ENCODE measurements around the gene TUBA8.
"Not testable (repeated sequence)": the region's sequence is repeated elsewhere in the genome, so short reads cannot be mapped to it uniquely, and the experiment has no call there.

Gene TUBA8

GRCh38 chr22:18170284-18170683, 59.7 kb downstream of the TUBA8 start:
- not testable (repeated sequence) for H3F3A ChIP-seq (ENCODE audit: insufficient read depth); H3K9me2 ChIP-seq (replicated peaks; ENCODE audit: insufficient read depth, low read length); H3K4me2 ChIP-seq (ENCODE audit: low read depth, low read length, poor library complexity, severe bottlenecking); H3K79me2 ChIP-seq (ENCODE audit: insufficient read depth, low read length); H3K27ac ChIP-seq (ENCODE audit: low read depth, low read length); H3K9me3 ChIP-seq (ENCODE audit: insufficient read depth, low read length); H4K20me1 ChIP-seq (ENCODE audit: low read depth, low read length); H3K9ac ChIP-seq (ENCODE audit: low read length); H2AFZ ChIP-seq (ENCODE audit: low read depth, low read length, severe bottlenecking); H3K36me3 ChIP-seq (ENCODE audit: low read length); H3K27me3 ChIP-seq (ENCODE audit: low read length); H3K4me3 ChIP-seq (ENCODE audit: insufficient read depth, low read length, poor library complexity, severe bottlenecking)

GRCh38 chr22:18172203-18172602, 61.6 kb downstream of the TUBA8 start:
- not testable (repeated sequence) for H4K20me1 ChIP-seq (ENCODE audit: low read depth, low read length); H3F3A ChIP-seq (ENCODE audit: insufficient read depth); H3K9me3 ChIP-seq (ENCODE audit: insufficient read depth, low read length); H3K36me3 ChIP-seq (ENCODE audit: low read length); H3K79me2 ChIP-seq (ENCODE audit: insufficient read depth, low read length); H2AFZ ChIP-seq (ENCODE audit: low read depth, low read length, severe bottlenecking); H3K4me3 ChIP-seq (ENCODE audit: insufficient read depth, low read length, poor library complexity, severe bottlenecking); H3K4me2 ChIP-seq (ENCODE audit: low read depth, low read length, poor library complexity, severe bottlenecking); H3K27me3 ChIP-seq (ENCODE audit: low read length); H3K27ac ChIP-seq (ENCODE audit: low read depth, low read length); H3K9me2 ChIP-seq (replicated peaks; ENCODE audit: insufficient read depth, low read length); H3K9ac ChIP-seq (ENCODE audit: low read length)

GRCh38 chr22:18172776-18173175, 62.2 kb downstream of the TUBA8 start:
- not testable (repeated sequence) for H2AFZ ChIP-seq (ENCODE audit: low read depth, low read length, severe bottlenecking); H3K9me3 ChIP-seq (ENCODE audit: insufficient read depth, low read length); H3K9me2 ChIP-seq (replicated peaks; ENCODE audit: insufficient read depth, low read length); H3K4me2 ChIP-seq (ENCODE audit: low read depth, low read length, poor library complexity, severe bottlenecking); H3K36me3 ChIP-seq (ENCODE audit: low read length); H3K27me3 ChIP-seq (ENCODE audit: low read length); H3K27ac ChIP-seq (ENCODE audit: low read depth, low read length); H3K4me3 ChIP-seq (ENCODE audit: insufficient read depth, low read length, poor library complexity, severe bottlenecking); H3F3A ChIP-seq (ENCODE audit: insufficient read depth); H4K20me1 ChIP-seq (ENCODE audit: low read depth, low read length); H3K79me2 ChIP-seq (ENCODE audit: insufficient read depth, low read length); H3K9ac ChIP-seq (ENCODE audit: low read length)

GRCh38 chr22:18173441-18173840, 62.8 kb downstream of the TUBA8 start:
- H3K9me2 ChIP-seq (replicated peaks; ENCODE audit: insufficient read depth, low read length); H3F3A ChIP-seq (ENCODE audit: insufficient read depth); H3K4me3 ChIP-seq (ENCODE audit: insufficient read depth, low read length, poor library complexity, severe bottlenecking); H3K4me2 ChIP-seq (ENCODE audit: low read depth, low read length, poor library complexity, severe bottlenecking); H4K20me1 ChIP-seq (ENCODE audit: low read depth, low read length); H3K79me2 ChIP-seq (ENCODE audit: insufficient read depth, low read length); H3K27me3 ChIP-seq (ENCODE audit: low read length); H2AFZ ChIP-seq (ENCODE audit: low read depth, low read length, severe bottlenecking); H3K36me3 ChIP-seq (ENCODE audit: low read length); H3K9me3 ChIP-seq (ENCODE audit: insufficient read depth, low read length); H3K9ac ChIP-seq (ENCODE audit: low read length); H3K27ac ChIP-seq (ENCODE audit: low read depth, low read length): not testable (repeated sequence)
